GM08714 (cell line): ENCODE data around the gene ANO6.

ENCODE experiments used
- H3K4me3 ChIP-seq: fragments of 200-500 bp; sonication (Bioruptor generic); 2 replicates; pipeline ENCODE4 v1.5.1; 2014; ENCODE audit warnings: mild to moderate bottlenecking, low read length, inconsistent platforms
- ZNF274 ChIP-seq: IDR thresholded peaks from 2 replicates; pipeline ENCODE4 v1.6.1; 2012; ENCODE audit warnings: mild to moderate bottlenecking, low read depth, low read length

Gene ANO6

GRCh38 chr12:45446013-45446412 lies 230.1 kb downstream of the ANO6 start:
- H3K4me3 ChIP-seq = no peak overlapping the region
- TF ChIP-seq ZNF274 = no peak

GRCh38 chr12:45458238-45458637 lies 242.3 kb downstream of the ANO6 start:
- H3K4me3 ChIP-seq = no peak overlapping the region
- no peak for TF ChIP-seq ZNF274

GRCh38 chr12:45458854-45459807 lies 243.2 kb downstream of the ANO6 start:
- no peak for TF ChIP-seq ZNF274
- no peak overlapping the region for H3K4me3 ChIP-seq

- no peak for TF ChIP-seq ZNF274
Measured at GRCh38 chr12:45462506-45462905, 246.6 kb downstream of the ANO6 start.

GRCh38 chr12:45464699-45465098 lies 248.8 kb downstream of the ANO6 start:
- H3K4me3 ChIP-seq = no peak overlapping the region
- TF ChIP-seq ZNF274 = no peak

More at GRCh38 chr12:45462506-45462905, 246.6 kb downstream of the ANO6 start:
- no peak overlapping the region for H3K4me3 ChIP-seq

GRCh38 chr12:45468751-45469615 lies 253.1 kb downstream of the ANO6 start:
- no peak overlapping the region for H3K4me3 ChIP-seq

GRCh38 chr12:45469902-45470301 lies 254.0 kb downstream of the ANO6 start:
- no peak overlapping the region for H3K4me3 ChIP-seq
- TF ChIP-seq ZNF274 = no peak

More at GRCh38 chr12:45468751-45469615, 253.1 kb downstream of the ANO6 start:
- no peak for TF ChIP-seq ZNF274

DNA sequence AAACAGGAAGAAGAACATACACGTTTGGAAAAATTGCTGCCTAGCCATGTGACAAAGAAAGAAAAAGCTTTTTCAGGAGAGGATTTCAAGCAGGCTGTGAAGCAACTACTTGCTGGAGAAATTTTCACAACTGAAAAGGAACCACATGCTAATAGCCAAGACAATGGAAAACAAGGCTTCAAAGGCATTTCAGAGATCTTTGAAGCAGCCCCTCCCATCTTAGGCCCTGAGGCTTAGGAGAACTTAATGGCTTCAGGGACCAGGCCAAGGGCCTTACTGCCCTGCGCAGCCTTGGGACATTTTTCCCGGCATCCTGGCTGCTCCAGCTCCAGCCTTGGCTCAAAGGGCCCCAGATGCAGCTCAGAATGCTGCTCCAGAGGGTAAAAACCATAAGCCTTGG lies 257.7 kb downstream of the ANO6 start:
- TF ChIP-seq ZNF274 = no peak
- H3K4me3 ChIP-seq = no peak overlapping the region

DNA sequence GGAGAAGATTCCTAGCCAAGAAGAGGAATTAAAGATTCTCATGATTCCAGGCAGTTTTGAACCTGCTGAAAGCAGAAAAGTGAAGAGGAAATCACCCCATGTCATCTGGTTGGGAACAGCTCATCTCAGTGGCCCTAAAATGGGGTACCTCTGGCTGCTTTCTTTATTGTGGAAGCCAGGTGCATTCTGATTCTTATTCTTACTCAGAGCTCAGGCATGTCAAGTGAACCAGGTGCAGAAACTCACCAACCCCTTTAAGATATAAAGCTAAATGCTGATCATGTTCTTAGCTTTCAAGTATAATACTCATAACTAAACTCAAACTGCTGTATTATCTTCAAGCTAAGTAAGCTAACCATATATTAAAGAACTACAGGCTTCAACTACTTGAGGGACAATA lies 259.7 kb downstream of the ANO6 start:
- TF ChIP-seq ZNF274 = no peak
- H3K4me3 ChIP-seq = no peak overlapping the region

DNA sequence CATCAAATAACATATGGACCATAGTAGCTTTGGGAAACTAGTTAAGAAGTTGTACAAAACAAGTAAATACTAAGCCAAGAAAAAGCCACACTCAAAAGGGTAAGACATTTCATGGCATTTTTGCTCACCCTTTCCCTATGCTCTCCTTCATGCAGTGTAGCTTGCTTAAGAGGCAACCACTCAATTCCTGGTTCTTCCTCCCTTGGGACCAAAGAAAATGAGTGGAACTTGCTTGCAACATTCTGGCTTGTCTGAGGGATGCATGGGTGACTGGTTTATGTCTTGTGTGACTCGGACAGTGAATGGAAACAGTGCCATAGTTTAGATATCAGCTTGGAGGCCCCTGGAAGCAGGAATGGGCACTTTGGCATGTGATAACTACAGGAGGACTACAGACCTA lies 261.6 kb downstream of the ANO6 start:
- no peak for TF ChIP-seq ZNF274
- H3K4me3 ChIP-seq = no peak overlapping the region

- no peak overlapping the region for H3K4me3 ChIP-seq
- TF ChIP-seq ZNF274 = no peak
Measured at GRCh38 chr12:45478931-45479330, 263.0 kb downstream of the ANO6 start.

DNA sequence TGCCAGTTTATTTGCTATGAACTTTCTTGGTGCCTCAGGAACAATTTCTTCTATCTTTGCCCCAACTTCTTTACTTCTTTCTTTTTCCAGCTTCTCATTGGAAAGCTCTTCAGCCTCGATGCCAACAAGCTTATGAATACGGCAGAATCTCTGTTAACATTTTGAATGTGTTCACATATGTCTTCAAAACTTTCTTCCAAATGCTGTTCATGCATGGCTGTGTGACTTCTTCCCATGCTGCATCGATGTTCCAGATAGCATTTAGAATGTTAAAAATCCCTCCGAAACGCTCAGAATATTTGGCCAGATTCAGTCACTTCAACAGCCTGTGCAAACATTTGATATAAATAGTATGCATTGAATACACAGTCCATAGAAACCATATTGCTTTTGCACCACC lies 265.9 kb downstream of the ANO6 start:
- TF ChIP-seq ZNF274 = no peak
- no peak overlapping the region for H3K4me3 ChIP-seq

DNA sequence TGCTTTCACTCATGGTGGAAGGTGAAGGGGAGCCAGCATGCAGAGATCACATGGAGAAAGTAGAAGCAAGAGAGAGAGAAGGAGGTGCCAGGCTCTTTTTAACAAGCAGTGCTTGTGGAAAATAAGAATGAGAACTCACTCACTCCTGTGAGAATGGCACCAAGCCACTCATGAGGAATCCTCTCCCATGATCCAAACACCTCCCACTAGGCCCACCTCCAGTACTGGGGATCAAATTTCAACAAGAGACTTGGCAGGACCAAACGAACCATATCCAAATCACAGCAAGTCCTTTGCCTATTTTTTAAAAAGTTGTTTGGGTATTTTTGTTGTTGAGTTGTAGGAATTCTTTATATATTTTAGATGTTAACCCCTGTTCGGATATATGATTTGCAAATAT lies 267.7 kb downstream of the ANO6 start:
- TF ChIP-seq ZNF274 = no peak
- H3K4me3 ChIP-seq = no peak overlapping the region
